ENCODE data around the gene ITPA. TPM values are rescaled to one million over a fixed set of nuclear protein-coding genes. Genes with fewer than 3 reads are reported as not detected.

ITPA gene
- total RNA-seq, 2 experiments from 2014 or later: 86.8 to 94.7 TPM

DNA sequence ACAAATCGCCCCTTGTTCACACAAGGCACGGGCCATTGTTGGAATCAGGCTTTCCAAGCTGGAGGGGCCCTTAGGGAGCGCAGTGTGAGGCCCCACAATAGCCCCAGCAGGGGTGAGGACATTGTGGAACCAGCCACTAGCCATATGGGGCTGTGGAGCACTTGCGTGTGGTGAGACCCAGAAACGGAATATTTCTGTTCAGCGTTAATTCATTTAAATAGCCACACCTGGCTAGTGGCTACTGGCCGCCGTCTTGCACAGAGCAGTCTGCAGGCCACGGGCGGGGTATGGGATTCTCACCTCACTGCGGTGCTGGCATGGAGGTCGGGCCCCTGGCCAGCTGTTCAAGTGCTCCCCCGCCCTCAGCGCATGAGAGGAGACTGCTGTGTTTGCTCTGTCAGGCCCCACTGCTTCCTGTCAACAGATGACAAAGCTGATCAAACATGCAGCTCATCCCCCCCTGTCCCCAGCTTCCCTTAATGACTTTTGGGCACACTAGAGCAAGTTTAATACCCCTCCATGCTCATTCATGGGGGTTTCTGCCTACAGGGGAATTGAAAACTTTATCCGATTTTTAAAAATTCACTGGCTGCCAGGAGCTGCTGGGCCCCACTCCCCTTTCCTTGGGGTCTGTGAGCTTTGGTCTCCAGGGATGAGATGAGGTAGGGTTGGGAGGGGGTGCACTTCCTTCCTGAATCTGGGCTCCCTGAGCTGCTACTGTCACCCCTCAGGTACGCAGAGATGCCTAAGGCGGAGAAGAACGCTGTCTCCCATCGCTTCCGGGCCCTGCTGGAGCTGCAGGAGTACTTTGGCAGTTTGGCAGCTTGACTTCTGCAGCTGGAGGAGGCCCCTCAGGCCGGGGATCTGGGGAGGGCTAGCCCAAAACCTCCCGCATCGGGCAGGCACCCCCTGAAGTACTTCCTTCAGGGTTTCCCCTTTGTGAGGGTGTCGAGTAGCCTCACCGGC is 13.6 kb downstream of the ITPA start:
- ChIA-PET CTCF (interaction anchor here (0.6 kb wide), 1 partner anchor 94 kb away, joined by 3 read pairs; no protein-coding TSS in a partner anchor), POLR2A (no interaction called here)

DNA sequence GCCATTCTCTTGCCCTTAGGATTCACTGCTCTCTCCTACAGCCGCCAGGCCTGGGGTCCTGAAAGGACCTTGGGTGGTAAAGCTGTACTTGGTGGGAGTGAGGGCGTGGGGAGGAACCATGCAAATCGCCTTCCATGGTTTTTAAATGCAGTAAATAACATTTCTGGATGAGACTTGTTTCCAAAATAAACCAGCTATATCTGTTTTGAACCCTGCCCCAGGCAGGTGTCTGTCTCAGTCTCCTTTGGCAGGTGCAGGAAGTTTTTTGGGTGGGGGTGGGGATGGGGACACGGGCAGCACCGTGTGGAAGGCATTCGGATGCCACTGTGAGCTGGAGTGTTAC is 14.3 kb downstream of the ITPA start:
- ChIA-PET CTCF (no interaction called here), POLR2A (no interaction called here)

DNA sequence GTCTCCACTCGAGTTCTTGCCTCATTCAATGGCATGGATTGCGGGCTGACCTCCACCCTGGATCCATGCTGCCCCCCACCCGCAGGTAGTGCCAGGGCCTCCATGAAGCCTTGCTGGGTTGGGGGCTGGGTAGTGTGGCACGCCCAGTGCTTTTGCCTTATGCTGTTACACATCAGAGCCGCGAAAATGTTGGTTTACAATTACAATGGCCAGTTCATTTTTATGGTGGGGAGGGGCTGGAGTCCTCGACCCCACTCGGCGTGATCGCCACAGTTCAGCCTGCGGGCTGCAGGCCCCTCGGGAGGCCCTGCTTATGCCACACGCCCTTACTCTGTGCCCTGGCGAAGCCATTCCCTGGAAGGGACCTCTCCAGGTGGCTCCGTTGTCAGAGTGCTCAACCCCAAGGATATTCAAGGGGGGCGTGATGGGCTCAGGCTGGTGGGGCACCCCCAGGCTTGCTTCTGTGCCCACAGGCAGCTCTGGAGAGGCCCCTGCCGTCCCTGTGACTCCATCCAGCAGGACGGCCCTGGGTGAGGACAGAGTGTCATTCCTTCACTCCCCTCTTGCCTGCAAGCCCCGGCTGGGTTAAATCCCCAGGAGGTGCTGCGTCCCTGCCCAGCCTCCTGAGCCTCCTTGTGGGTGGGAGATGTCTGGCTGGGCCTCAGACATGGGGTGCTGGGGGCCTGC is 14.8 kb downstream of the ITPA start:
- CTCF ChIA-PET: interaction anchor here (0.6 kb wide), 1 partner anchor 18 kb away, joined by 3 read pairs; no protein-coding TSS in a partner anchor
- POLR2A ChIA-PET: no interaction called here

DNA sequence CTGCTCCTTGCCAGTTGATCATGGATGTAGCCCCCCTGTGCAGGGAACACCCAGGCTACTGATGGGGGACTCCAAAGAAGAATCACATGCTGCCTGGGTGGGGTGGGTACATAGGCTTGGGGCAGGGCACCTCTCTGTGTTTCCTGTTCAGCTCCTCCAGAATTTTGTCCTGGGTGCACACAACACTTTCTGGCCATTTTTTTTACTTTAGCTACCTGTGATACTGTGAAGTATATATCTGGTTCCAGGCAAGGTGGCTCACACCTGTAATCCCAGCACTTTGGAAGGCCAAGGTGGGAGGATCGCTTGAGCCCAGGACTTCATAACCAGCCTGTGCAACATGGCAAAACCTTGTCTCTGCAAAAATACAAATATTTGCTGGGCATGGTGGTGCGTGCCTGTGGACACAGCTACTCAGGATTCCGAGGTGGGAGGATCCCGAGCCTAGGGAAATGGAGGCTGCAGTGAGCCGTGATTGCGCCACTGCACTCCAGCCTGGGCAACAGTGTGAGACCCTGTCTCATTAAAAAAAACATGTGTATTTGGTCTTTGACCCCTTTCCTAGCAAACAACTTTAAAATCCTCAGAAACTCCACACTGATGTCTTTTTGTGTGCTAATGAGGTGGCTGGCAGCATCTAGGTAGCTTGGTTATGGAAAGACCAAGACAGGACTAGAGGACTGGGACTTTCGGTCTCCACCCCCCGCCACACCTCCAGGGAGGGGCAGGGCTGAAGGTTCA is 15.6 kb downstream of the ITPA start:
- ChIA-PET CTCF (interaction anchor here (0.6 kb wide), 1 partner anchor 19 kb away, joined by 3 read pairs; no protein-coding TSS in a partner anchor), POLR2A (no interaction called here)

DNA sequence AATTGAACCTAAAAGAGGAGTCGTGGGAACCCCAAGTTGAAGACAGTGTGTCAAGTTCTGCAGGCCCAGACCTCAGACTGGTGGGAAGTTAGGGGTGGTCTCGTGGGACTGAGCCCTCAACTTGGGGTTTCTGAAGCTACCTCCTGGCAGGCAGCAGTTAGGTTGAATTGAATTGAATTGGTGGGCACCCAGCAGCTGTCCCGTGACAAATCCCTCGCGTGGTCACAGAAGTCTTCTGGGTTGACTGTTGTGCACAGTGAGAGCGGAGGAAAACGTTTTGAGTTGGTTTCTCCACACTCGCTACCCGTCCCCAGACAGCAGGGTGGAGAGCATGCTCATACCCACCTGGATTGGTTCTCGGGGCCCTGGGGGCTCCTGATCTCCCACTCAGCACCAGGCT is 16.8 kb downstream of the ITPA start:
- ChIA-PET CTCF (no interaction called here), POLR2A (no interaction called here)

DNA sequence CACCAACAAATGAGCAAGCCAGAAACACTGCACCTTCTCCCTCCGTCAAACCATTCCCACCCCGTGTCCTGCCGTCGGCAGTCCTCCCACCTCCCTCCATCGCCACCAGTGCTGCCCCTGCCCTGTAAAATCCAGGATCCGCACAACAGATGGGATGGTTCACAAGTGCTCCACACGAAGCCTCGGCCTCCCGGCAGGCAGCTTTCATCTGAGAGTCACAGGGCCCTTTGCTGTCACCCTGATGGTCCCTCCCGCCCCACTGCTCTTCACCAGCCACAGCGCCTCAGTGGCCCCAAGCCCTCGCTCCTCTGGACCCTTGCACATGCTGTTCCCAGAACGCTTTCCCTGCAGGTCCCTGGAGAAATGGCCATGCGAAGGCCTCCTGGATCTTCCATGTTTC is 17.6 kb downstream of the ITPA start:
- CTCF ChIA-PET: no interaction called here
- POLR2A ChIA-PET: no interaction called here

DNA sequence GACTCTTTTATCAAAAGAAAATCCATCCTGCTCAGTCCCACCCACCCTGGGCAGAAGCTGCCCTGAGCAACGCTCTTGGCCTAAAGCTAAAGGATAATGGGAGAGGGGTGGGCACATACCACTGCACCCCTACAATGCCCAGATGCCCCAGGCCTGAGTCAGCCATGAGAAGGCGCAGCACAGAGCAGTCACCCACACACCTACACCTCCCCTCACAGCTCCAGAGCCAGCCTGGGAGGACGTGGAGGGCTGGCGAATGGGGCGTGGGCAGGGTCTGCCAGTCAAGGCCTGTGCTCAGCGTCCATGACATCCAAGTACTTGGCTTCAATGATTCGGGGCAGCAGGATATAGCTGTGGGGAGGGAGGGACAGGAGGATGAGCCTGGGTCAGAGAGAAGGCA is 18.2 kb downstream of the ITPA start:
- CTCF ChIA-PET: no interaction called here
- POLR2A ChIA-PET: no interaction called here

DNA sequence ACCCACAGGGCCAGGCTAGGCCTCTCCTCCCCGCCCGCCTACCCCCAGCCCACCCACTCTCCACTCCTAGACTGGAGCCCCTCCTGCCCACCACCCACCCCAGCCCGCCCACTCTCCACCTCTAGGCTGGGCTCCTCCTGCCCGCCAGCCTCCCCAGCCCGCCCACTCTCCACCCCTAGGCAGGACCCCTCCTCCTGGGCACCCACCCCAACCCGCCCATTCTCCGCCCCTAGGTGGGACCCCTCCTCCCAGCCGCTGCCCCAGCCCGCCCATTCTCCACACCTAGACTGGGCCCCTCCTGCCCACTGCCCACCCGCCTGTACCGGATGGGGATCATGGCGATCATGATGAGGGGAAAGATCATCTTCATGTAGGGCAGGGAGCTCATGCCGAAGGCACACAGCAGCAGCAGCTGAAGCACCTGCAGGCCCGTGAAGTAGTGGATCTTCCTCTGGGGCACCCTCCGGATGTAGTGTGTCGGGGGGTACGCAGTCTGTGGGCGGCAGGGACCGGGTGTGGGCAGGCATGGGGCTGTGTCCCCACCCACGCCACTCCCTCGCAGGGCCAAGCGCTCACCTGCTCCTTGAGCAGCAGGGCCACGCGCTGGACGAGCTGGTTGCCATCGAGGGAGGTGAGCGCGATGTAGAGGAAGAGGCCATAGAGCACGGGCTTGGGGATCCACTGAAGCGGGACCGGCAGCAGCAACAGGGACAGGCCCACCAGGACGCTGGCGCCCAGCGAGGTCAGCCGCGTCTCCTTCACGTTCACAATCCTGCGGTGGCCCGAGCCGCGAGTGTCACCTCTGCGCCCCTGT is 18.8 kb downstream of the ITPA start:
- ChIA-PET CTCF (no interaction called here), POLR2A (no interaction called here)

DNA sequence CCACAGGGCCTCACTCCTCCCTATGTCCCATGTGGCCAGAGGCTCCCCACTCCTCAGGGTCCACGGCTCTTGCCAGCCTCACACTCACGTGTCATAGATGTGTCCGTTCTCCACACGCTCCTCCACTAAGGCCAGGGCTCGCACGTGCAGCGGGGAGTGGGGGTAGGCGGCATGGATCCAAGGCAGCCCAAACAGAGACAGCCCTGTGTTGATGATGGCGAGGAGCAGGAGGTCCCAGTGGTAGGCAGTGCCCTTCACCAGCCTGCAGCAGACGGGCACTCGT is 19.4 kb downstream of the ITPA start:
- ChIA-PET CTCF (no interaction called here), POLR2A (no interaction called here)

DNA sequence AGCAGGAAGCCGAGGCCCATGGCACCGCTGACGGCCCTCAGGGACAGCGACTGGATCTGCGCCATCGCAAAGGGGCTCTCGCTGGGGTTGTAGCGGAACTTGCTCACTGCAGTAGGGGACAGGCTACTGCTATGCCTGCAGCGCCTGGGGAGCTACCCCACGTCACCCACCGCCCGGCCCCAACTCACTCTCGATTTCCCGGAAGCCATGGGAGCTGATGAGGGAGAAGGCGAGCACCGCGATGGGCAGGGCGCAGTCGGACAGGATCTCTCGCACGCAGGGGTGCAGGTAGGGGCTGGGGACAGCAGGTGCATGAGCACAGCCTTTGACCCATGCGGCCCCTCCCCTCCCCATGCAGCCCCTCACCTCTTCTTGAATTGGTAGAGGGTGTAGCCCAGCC is 19.9 kb downstream of the ITPA start:
- ChIA-PET CTCF (no interaction called here), POLR2A (no interaction called here)

DNA sequence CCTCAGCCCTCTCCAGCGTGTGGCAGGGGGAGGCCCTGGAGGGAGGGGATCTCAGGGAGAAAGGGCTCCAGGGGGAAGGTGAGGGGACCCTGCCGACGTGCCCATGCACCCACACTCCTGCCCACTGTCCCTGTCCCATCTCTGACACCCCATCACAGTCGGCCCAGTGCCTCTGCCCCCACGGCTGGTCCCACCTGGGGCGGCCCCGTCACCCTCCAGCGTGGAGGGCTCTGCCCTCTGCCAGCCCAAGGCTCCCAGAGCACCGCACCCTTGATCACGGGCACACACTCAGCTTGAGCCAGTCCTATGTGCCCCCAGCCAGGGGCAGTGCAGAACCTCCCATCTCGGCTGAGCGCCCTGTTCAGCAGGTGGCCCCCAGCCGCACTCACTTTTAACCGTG is 20.5 kb downstream of the ITPA start:
- CTCF ChIA-PET: no interaction called here
- POLR2A ChIA-PET: no interaction called here

DNA sequence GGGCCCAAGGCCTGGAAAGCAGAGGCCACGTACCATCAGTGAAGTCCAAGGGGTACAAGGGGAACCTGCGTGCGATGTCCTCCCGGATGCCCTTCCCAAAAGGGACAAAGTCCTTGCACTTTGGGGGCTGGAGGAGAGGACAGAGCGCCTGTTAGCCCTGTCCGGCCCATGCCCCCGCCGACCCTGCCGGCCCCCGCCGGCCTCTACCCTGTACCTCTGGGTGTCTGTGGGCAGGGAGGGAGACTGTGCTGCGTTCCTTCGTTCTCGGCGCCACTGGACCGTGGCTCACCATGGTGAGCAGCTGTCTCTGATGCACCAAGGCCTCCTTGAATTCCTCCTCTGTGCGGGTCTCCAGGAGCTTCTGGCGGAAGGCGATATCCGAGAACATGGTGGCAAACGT is 21.8 kb downstream of the ITPA start:
- CTCF ChIA-PET: no interaction called here
- POLR2A ChIA-PET: no interaction called here

DNA sequence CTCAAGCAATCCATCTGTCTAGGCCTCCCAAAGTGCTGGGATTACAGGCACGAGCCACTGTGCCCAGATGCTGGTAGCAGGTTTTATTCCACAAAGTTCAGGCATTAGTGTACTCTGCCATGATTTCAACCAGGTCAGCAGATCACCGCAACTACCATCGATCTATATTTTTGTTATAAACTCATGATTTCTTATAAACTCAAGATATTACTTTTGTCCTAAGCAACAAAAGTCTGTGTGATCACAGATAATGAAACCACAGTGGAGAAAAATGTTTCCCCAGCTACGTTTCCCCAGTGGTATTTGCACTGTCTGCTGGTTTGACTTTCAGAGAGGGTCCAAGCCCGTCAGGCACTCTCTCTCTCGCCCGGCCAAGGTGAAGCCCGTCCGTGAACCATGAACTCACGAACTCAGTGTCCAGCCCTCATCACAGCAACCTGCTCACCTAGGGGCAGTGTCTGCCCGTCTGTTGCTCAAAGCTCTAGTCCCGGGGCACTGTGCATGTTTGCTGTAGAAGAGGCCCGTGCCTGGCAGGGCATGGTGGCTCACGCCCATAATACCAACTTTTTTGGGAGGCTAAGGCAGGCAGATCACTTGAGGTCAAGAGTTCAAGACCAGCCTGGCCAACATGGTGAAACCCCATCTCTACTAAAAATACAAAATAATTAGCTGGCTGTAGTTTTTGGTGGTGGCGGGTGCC is 22.7 kb downstream of the ITPA start:
- ChIA-PET CTCF (interaction anchor here (0.6 kb wide), 1 partner anchor 565 kb away, joined by 4 read pairs; no protein-coding TSS in a partner anchor), POLR2A (no interaction called here)

DNA sequence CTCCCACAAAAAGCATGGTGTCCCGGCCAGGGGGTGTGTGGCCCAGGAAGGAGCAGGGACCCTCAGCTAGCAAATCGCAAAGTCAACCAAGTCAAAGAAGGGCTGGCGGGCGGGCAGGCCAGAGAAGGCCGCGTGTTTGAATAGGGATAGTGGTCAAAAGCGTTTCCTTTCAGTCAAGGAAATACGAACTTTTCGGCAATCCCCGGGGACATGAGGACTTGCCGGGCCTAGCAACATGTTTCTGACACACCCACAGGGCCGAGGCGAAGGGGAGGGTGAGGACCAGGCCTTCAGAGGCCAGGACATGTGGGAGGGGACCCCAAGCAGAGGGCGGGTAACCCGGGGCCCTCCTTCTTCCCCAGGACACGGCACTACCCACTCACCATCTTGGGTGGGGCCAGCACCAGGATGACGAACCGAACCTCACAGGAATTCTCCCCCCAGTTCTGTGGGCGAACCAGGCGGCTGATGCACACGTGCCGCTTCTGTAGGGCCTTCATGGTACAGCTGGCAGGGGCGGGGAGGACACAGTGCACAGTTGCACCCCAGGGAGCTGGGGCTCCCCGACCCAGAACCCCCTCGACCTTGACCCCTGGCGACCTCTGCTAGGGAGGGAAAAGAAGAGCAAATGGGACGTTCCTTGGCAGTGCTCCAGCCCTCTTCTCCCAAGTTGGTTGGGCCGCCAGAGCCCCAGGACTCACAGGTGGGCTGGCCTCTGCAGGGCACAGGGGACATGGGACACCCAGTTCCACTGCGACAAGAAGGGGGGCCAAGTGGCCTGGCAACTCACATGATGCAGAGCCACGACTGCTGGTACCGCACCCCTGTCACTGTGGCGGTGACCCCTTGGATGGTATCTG is 24.1 kb downstream of the ITPA start:
- ChIA-PET POLR2A (no interaction called here), CTCF (no interaction called here)

DNA sequence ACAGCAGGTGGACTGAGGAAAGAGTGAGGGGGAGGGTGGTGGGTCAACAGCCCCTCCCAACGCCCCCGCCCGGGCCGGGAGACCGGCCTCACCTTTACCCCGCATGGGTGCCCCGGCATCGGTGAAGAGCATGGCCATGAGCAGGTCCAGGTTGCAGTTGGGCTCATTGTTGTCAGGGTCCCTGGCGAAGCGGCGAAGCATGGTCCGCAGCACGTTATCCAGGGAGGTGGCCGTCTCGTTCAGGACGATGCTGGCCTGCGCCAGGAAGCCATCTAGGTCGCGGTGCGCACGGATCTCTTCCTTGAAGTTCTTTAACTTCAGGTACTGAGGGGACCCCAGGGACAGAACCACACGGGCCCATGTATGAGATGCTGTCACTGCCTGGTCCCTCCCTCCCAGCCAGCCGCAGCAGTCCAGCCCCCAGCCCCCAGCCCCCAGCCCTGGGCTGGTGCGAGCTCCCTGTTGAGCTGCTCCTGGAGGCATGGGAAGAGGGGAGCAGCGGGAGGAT is 24.7 kb downstream of the ITPA start:
- ChIA-PET POLR2A (no interaction called here), CTCF (no interaction called here)

DNA sequence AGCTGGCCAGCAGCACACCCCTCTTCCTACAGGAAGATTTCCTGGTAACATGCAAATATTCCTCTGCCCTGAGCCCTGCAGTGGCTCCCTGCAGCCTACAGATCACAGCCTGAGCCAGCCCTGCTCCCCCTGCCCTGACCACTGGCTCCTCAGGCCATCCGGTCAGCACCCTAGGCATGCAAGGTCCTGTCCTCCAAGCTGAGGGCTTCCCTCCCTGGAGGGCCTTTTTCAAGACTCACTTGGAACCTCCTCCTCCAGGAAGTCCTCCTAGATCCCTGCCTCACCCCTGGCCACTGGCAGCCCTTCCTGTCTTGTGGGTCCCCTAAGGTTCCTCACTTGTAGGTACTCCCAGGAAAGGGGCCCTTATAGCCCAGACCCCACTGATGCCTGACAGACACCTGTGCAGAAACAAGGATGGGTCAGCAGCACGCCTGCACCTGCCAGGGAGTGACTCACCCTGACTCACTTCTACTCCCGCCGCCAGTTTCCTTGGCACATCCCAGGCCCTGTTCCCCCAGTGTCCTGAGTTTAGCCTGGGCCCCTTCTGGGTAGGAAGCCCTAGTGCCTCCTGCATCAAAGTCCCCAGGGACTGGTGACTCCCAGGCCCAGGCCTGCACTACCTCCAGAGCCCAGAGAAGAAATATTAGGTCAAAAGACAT is 26.5 kb downstream of the ITPA start:
- ChIA-PET POLR2A (no interaction called here), CTCF (no interaction called here)

DNA sequence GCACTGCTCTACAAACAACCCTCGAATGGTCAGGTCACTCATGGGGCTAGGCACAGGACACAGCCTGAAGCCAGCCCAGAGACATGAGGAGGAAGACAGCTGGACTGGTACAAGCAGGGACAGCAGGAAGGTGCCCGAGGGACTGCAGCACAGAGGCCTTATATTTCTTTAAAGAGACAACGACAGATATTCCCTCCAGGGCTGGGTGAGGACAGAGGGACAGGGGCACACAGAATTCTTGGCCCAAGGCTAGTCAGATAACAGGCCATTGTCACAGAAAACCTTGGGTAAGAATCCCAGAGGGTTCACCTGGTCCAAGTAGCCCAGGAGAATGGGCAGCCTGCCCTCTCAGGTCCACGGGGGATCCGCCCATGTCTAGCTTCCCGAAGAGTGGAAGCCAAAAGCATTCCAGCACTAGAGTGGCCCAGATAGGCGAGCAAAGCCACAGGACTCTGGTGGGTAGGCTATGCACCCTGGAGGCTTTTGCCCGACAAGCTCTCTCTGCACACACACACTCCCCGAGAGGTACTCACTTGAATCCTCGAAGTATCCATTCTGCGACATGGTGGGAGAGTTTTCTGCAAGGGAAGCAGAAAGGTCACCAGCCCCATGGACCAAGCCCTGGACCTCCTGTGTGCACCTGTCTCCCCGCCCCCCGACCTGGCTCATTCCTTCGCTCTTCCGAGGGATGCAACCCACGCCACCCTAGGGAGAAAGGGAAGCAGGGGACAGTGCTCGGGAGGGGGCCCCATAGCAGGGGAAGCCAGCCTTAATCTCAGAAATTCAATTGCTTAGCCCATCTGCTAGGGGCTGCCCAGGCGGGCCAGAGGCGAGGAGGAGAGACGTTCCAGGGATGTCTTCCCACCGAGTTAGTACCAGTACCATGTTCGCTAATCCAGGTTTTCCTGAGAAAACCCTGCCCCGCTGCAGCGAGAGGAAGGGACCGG is 28.0 kb downstream of the ITPA start:
- POLR2A ChIA-PET: no interaction called here
- CTCF ChIA-PET: interaction anchor here (0.5 kb wide), 1 partner anchor 9 kb away, joined by 3 read pairs; no protein-coding TSS in a partner anchor

Measured in activated CD8-positive, alpha-beta memory T cell treated with anti-CD3 and anti-CD28 coated beads for 36 hours (primary cell).